Activated naive CD8-positive, alpha-beta T cell treated with anti-CD3 and anti-CD28 coated beads for 36 hours (primary cell): ENCODE data around the gene PPARA. TPM values are rescaled to one million over a fixed set of nuclear protein-coding genes. Genes with fewer than 3 reads are reported as not detected.
"Not testable (repeated sequence)": the region's sequence is repeated elsewhere in the genome, so short reads cannot be mapped to it uniquely, and the experiment has no call there.

Experiments used
- DNase-seq: peaks from one replicate; pipeline ENCODE4 v3.0.0; 2021
- H3K27ac Mint-ChIP-seq: one replicate; pipeline ENCODE4 v1.8.0; 2022; ENCODE audit warnings: mild to moderate bottlenecking, moderate library complexity, mixed read lengths
- H3K27me3 Mint-ChIP-seq: one replicate; pipeline ENCODE4 v1.8.0; 2022; ENCODE audit warnings: mild to moderate bottlenecking, mixed read lengths
- H3K36me3 Mint-ChIP-seq: one replicate; pipeline ENCODE4 v1.8.0; 2021; ENCODE audit warnings: mild to moderate bottlenecking, mixed read lengths
- H3K4me1 Mint-ChIP-seq: one replicate; pipeline ENCODE4 v1.8.0; 2021; ENCODE audit warnings: mixed read lengths
- H3K4me3 Mint-ChIP-seq: one replicate; pipeline ENCODE4 v1.8.0; 2022; ENCODE audit warnings: mild to moderate bottlenecking, moderate library complexity, mixed read lengths
- H3K9me3 Mint-ChIP-seq: one replicate; pipeline ENCODE4 v1.8.0; 2022; ENCODE audit warnings: mixed read lengths
- total RNA-seq, 2 experiments: library from RNA; stranded (reverse); gene quantifications; one replicate each; pipeline ENCODE4 v1.2.3, GENCODE V29; 2021

The PPARA gene
- total RNA-seq, 2 experiments from 2014 or later: 6.0 to 6.4 TPM

GRCh38 chr22:46132193-46132829 lies 18.0 kb upstream of the PPARA start:
- not testable (repeated sequence) for H3K4me1 Mint-ChIP-seq, H3K27ac Mint-ChIP-seq, H3K9me3 Mint-ChIP-seq, DNase-seq, H3K36me3 Mint-ChIP-seq, H3K27me3 Mint-ChIP-seq, H3K4me3 Mint-ChIP-seq

GRCh38 chr22:46132830-46133587 lies 17.3 kb upstream of the PPARA start:
- DNase-seq: no peak
- Mint-ChIP-seq H3K9me3 (no peaks in the 10 kb centered on the region), H3K27me3 (no peaks in the 10 kb centered on the region), H3K4me1 (no peaks in the 10 kb centered on the region), H3K27ac (no peak overlapping the region), H3K4me3 (no peak overlapping the region), H3K36me3 (no peaks in the 10 kb centered on the region)

GRCh38 chr22:46133588-46133855 lies 16.8 kb upstream of the PPARA start:
- H3K27me3 Mint-ChIP-seq: no peaks in the 10 kb centered on the region
- H3K36me3 Mint-ChIP-seq: no peaks in the 10 kb centered on the region
- no peaks in the 10 kb centered on the region for H3K4me1 Mint-ChIP-seq
- H3K9me3 Mint-ChIP-seq: no peaks in the 10 kb centered on the region
- H3K27ac Mint-ChIP-seq: no peak overlapping the region
- H3K4me3 Mint-ChIP-seq: no peak overlapping the region
- DNase-seq: no peak

GRCh38 chr22:46134111-46134705 lies 16.1 kb upstream of the PPARA start:
- no peaks in the 10 kb centered on the region for H3K27me3 Mint-ChIP-seq
- no peak for DNase-seq
- H3K36me3 Mint-ChIP-seq: no peaks in the 10 kb centered on the region
- no peaks in the 10 kb centered on the region for H3K9me3 Mint-ChIP-seq
- H3K4me3 Mint-ChIP-seq: no peak overlapping the region
- H3K4me1 Mint-ChIP-seq: no peaks in the 10 kb centered on the region
- no peak overlapping the region for H3K27ac Mint-ChIP-seq

- Mint-ChIP-seq H3K27me3 (no peaks in the 10 kb centered on the region), H3K4me3 (no peak overlapping the region), H3K9me3 (no peaks in the 10 kb centered on the region), H3K27ac (no peak overlapping the region), H3K36me3 (no peaks in the 10 kb centered on the region), H3K4me1 (no peaks in the 10 kb centered on the region)
- DNase-seq: no peak
These were observed 14.5 kb upstream of the PPARA start for GRCh38 chr22:46135611-46136485.

GRCh38 chr22:46136486-46137217 lies 13.7 kb upstream of the PPARA start:
- Mint-ChIP-seq H3K27me3 (no peaks in the 10 kb centered on the region), H3K36me3 (no peaks in the 10 kb centered on the region), H3K9me3 (no peaks in the 10 kb centered on the region), H3K4me1 (no peaks in the 10 kb centered on the region), H3K4me3 (no peak overlapping the region), H3K27ac (no peak overlapping the region)
- no peak for DNase-seq

- no peak for DNase-seq
- no peak overlapping the region for H3K4me3 Mint-ChIP-seq
- no peaks in the 10 kb centered on the region for H3K27me3 Mint-ChIP-seq
- H3K27ac Mint-ChIP-seq: no peak overlapping the region
- H3K36me3 Mint-ChIP-seq: no peaks in the 10 kb centered on the region
- no peaks in the 10 kb centered on the region for H3K4me1 Mint-ChIP-seq
- H3K9me3 Mint-ChIP-seq: no peaks in the 10 kb centered on the region
These were observed 13.0 kb upstream of the PPARA start for GRCh38 chr22:46137218-46137766.

GRCh38 chr22:46138058-46138797 lies 12.1 kb upstream of the PPARA start:
- Mint-ChIP-seq H3K36me3 (no peaks in the 10 kb centered on the region), H3K4me1 (no peaks in the 10 kb centered on the region), H3K9me3 (no peaks in the 10 kb centered on the region), H3K4me3 (no peak overlapping the region), H3K27ac (no peak overlapping the region), H3K27me3 (no peaks in the 10 kb centered on the region)
- DNase-seq: no peak

- H3K4me1 Mint-ChIP-seq, H3K27ac Mint-ChIP-seq, H3K9me3 Mint-ChIP-seq, H3K4me3 Mint-ChIP-seq, H3K36me3 Mint-ChIP-seq, H3K27me3 Mint-ChIP-seq, DNase-seq: not testable (repeated sequence)
These were observed 10.9 kb upstream of the PPARA start for GRCh38 chr22:46139417-46139816.

- Mint-ChIP-seq H3K27me3 (no peaks in the 10 kb centered on the region), H3K4me3 (no peak overlapping the region), H3K4me1 (no peaks in the 10 kb centered on the region), H3K27ac (no peak overlapping the region), H3K9me3 (no peaks in the 10 kb centered on the region), H3K36me3 (no peaks in the 10 kb centered on the region)
- DNase-seq: no peak
These were observed 10.4 kb upstream of the PPARA start for GRCh38 chr22:46139895-46140350.

- Mint-ChIP-seq H3K27me3 (no peaks in the 10 kb centered on the region), H3K9me3 (no peaks in the 10 kb centered on the region), H3K4me3 (no peak overlapping the region), H3K4me1 (no peaks in the 10 kb centered on the region), H3K27ac (no peak overlapping the region), H3K36me3 (no peaks in the 10 kb centered on the region)
- DNase-seq: no peak
These were observed 9.1 kb upstream of the PPARA start for GRCh38 chr22:46140989-46141928.

- DNase-seq: no peak
- Mint-ChIP-seq H3K4me1 (no peaks in the 10 kb centered on the region), H3K9me3 (no peaks in the 10 kb centered on the region), H3K27ac (no peak overlapping the region), H3K36me3 (no peaks in the 10 kb centered on the region), H3K4me3 (no peak overlapping the region), H3K27me3 (no peaks in the 10 kb centered on the region)
These were observed 7.5 kb upstream of the PPARA start for GRCh38 chr22:46142548-46143490.
